AG04449 (cell line): ENCODE results near the gene COL4A4.

Source experiments
- CTCF ChIA-PET: fragments of 350-600 bp; formaldehyde crosslinking; extraction: SDS; loops from one replicate; lab custom pipeline; 2021; ENCODE audit warnings: antibody characterized with exemption; lab: Yijun Ruan, JAX
- POLR2A ChIA-PET: fragments of 400-600, 350-600 bp; formaldehyde crosslinking; extraction: SDS; loops from one replicate; lab custom pipeline; 2020; ENCODE audit warnings: antibody characterized with exemption, inconsistent platforms; lab: Yijun Ruan, JAX
- DNase-seq: peaks from one replicate; pipeline ENCODE4 v3.0.0-alpha.2; 2010; ENCODE audit warnings: low read depth, low spot score
- H3K4me3 ChIP-seq: 2 replicates; pipeline ENCODE4 v1.5.1; 2011; ENCODE audit warnings: low read depth, mild to moderate bottlenecking, control low read depth, low read length
- CTCF ChIP-seq: IDR thresholded peaks from one replicate; pipeline ENCODE4 v1.5.1; 2011; ENCODE audit warnings: mild to moderate bottlenecking, moderate library complexity, low read length, control low read depth, inconsistent platforms; ENCODE audit not compliant: insufficient read depth; ENCODE audit errors: missing control alignments

Gene COL4A4

GRCh38 chr2:227198866-227199265 is 34.9 kb upstream of the COL4A4 start:
- H3K4me3 ChIP-seq: no peak overlapping the region
- POLR2A ChIA-PET: no interaction called here
- CTCF ChIA-PET: no interaction called here
- no peak for DNase-seq
- TF ChIP-seq CTCF: no peak

- no peak overlapping the region for H3K4me3 ChIP-seq
- DNase-seq: no peak
- TF ChIP-seq CTCF: no peak
- ChIA-PET CTCF (no interaction called here), POLR2A (no interaction called here)
Measured at GRCh38 chr2:227194219-227194618, 30.2 kb upstream of the COL4A4 start.

GRCh38 chr2:227192491-227192890 is 28.5 kb upstream of the COL4A4 start:
- TF ChIP-seq CTCF: no peak
- POLR2A ChIA-PET: no interaction called here
- no peak for DNase-seq
- CTCF ChIA-PET: no interaction called here
- no peak overlapping the region for H3K4me3 ChIP-seq

- no peak for TF ChIP-seq CTCF
- DNase-seq: no peak
- ChIA-PET CTCF (no interaction called here), POLR2A (no interaction called here)
- no peak overlapping the region for H3K4me3 ChIP-seq
Measured at GRCh38 chr2:227191367-227191766, 27.4 kb upstream of the COL4A4 start.

- CTCF ChIA-PET: no interaction called here
- no peak for TF ChIP-seq CTCF
- H3K4me3 ChIP-seq: no peak overlapping the region
- POLR2A ChIA-PET: no interaction called here
- no peak for DNase-seq
Measured at GRCh38 chr2:227188292-227188691, 24.3 kb upstream of the COL4A4 start.

- ChIA-PET CTCF (no interaction called here), POLR2A (no interaction called here)
- no peak overlapping the region for H3K4me3 ChIP-seq
- no peak for DNase-seq
- TF ChIP-seq CTCF: no peak
Measured at GRCh38 chr2:227186751-227187150, 22.7 kb upstream of the COL4A4 start.
